Measurements from ENCODE around the gene PATE3.

DNA sequence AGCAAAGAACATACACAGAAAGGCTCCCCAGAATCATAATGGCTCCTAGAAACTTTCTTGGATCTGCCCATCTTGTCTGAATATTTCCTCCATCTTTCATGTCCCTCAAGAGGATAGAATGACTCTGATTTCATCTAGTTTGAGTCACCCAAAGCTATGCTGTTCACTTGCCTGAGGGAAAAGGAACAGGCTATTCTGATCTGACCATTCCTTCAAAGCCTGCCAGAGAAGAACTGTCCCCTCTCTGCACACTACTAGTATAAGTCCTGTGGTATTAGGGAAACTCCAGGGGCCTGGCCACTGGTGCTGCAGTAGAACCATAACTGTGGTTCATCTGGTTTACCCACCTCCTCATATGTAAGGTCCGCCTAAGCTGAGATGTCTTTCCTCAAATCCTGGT, 44.2 kb upstream of the PATE3 start:
- TF ChIP-seq EZH2 (IDR thresholded peaks at IDR 0.05; ENCODE audit: insufficient read depth, poor library complexity, severe bottlenecking) (no peak), EZH2phosphoT487 (IDR thresholded peaks at IDR 0.05; ENCODE audit: insufficient read depth, low read depth) (no peak)
